Heart left ventricle (tissue), 13 donors: ENCODE results near the gene SP5.

ENCODE experiments used
- POLR2A ChIP-seq, 2 donors: fragments of 450-650 bp; IDR thresholded peaks; one replicate each; pipeline ENCODE4 v1.6.1; 2017; ENCODE audit warnings: antibody characterized with exemption in 2 of 2, mild to moderate bottlenecking in 2 of 2, moderate library complexity in 2 of 2
- TF ChIP-seq, protein P1 (sequence below), 12 donors: fragments of 200-600 bp; sonication (generic) in 4 of 12; IDR thresholded peaks; one replicate each; pipeline versions ENCODE4 v1.5.0 to v1.8.0; 2018 to 2022; ENCODE audit warnings: antibody characterized with exemption in 12 of 12, mild to moderate bottlenecking in 5 of 12
- donor health status: ischemic (EF 13 %, LVEDD 7.1; RV severe dilation, severe dysfunction).
- donor health status: DM: no; HTN: yes; CAD: no.
- donor health status: DM: no; HTN: no; CAD: no.
- donor health status: ischemic (EF 25% LVEDD 6.9; RV normal size, moderate dysfunction).
- donor health status: ischemic (EF 25% LVEDD 5.7; RV mildly dilated, moderate dysfunction).
- donor health status: ischemic (EF 35%, LVEDD 5.7; RV mildly dilated, moderate dysfunction).
- donor health status: nonischemic (EF 11% LVEDD 7.7; RV severe dilation, severe dysfunction).
- donor health status: DM: yes; HTN: yes; CAD: no.
- donor health status: PGD.
- donor health status: ischemic (EF 29% LVEDD 5.4; RV normal size, mild dysfunction).
- donor health status: nonischemic (EF 23%, LVEDD 6.1; RV moderate dilation, normal function).

- TF ChIP-seq, protein P1, sequence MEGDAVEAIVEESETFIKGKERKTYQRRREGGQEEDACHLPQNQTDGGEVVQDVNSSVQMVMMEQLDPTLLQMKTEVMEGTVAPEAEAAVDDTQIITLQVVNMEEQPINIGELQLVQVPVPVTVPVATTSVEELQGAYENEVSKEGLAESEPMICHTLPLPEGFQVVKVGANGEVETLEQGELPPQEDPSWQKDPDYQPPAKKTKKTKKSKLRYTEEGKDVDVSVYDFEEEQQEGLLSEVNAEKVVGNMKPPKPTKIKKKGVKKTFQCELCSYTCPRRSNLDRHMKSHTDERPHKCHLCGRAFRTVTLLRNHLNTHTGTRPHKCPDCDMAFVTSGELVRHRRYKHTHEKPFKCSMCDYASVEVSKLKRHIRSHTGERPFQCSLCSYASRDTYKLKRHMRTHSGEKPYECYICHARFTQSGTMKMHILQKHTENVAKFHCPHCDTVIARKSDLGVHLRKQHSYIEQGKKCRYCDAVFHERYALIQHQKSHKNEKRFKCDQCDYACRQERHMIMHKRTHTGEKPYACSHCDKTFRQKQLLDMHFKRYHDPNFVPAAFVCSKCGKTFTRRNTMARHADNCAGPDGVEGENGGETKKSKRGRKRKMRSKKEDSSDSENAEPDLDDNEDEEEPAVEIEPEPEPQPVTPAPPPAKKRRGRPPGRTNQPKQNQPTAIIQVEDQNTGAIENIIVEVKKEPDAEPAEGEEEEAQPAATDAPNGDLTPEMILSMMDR (IDR thresholded peaks at IDR 0.05) = no peak
- TF ChIP-seq POLR2A (IDR thresholded peaks at IDR 0.05) = no peak
Observed at GRCh38 chr2:170717599-170717963, 2.4 kb downstream of the SP5 start.
